K562 (cell line): ENCODE results near the gene SDCCAG8. TPM values are rescaled to one million over a fixed set of nuclear protein-coding genes. Genes with fewer than 3 reads are reported as not detected.

Experiments used
- ATF7 ChIP-seq: fragments of 450-650 bp; IDR thresholded peaks from 2 replicates; pipeline ENCODE4 v1.7.1; 2014; ENCODE audit warnings: mild to moderate bottlenecking, moderate library complexity
- CTBP1 ChIP-seq: fragments of 450-650 bp; IDR thresholded peaks from 2 replicates; pipeline ENCODE4 v1.6.1; 2016; ENCODE audit warnings: borderline replicate concordance
- HSF4 ChIP-seq: fragments of 250-450 bp; sonication (Bioruptor Pico); IDR thresholded peaks from 2 replicates; pipeline ENCODE4 v2.1.2; 2022; ENCODE audit warnings: mild to moderate bottlenecking, moderate library complexity, borderline replicate concordance
- MXI1 ChIP-seq: IDR thresholded peaks from 2 replicates; pipeline ENCODE4 v1.6.1; 2011; ENCODE audit warnings: low read depth, mild to moderate bottlenecking, improper control_type of control experiment, low read length
- NEUROD1 ChIP-seq: fragments of 150-350 bp; IDR thresholded peaks from 2 replicates; pipeline ENCODE4 v1.6.1; 2014; ENCODE audit warnings: borderline replicate concordance, low read length, low read depth; ENCODE audit not compliant: partially characterized antibody
- NR3C1 ChIP-seq: sonication (generic); formaldehyde crosslinking; IDR thresholded peaks from 2 replicates; pipeline ENCODE4 v1.8.1; 2022; ENCODE audit warnings: missing genetic modification reagents
- ZNF785 ChIP-seq: fragments of 250-450 bp; sonication (Bioruptor Pico); IDR thresholded peaks from 2 replicates; pipeline ENCODE4 v1.4.0; 2020; ENCODE audit warnings: mild to moderate bottlenecking
- polyA plus RNA-seq, 8 experiments: library from polyadenylated mRNA; depleted of rRNA in 4 of 8; stranded (reverse) in 5 of 8; unstranded in 3 of 8; fragments of >200 nt; fragmentation: Nextera tagmentation in 2 of 8; fragmentation: Illumina TruSeq in 1 of 8; extraction: Ambion mirVana in 2 of 8; extraction: Trizol in 1 of 8; gene quantifications; 2 replicates each; pipeline versions ENCODE4 v1.2.1 to v1.2.3, GENCODE V29; 2011 to 2014; ENCODE audit warnings: inconsistent platforms in 1 of 8, missing spikeins in 1 of 8
- total RNA-seq, 7 experiments: library from RNA; depleted of rRNA in 6 of 7; stranded (reverse); fragments of >200 nt in 6 of 7; fragmentation: Illumina TruSeq in 2 of 7; extraction: Trizol in 2 of 7; gene quantifications; 2 replicates each; pipeline versions ENCODE4 v1.2.1 to v1.2.3, GENCODE V29; 2011 to 2021; ENCODE audit warnings: low replicate concordance in 1 of 7
- TF ChIP-seq, protein P1 (sequence below): fragments of 250-450 bp; sonication (Bioruptor Pico); IDR thresholded peaks from 2 replicates; pipeline ENCODE4 v1.8.0; 2021; ENCODE audit warnings: moderate library complexity, mild to moderate bottlenecking, inconsistent platforms
- TF ChIP-seq, protein P2 (sequence below), 2 experiments: fragments of 450-650 bp; formaldehyde crosslinking in 1 of 2; IDR thresholded peaks; 2 replicates each; pipeline versions ENCODE4 v1.4.0 to v1.6.1; 2014 to 2020; ENCODE audit warnings: mild to moderate bottlenecking in 2 of 2, borderline replicate concordance in 1 of 2, low read depth in 1 of 2

Gene SDCCAG8
- total and polyA plus RNA-seq, 9 of the 15 experiments (the other 6 are each of a cell fraction or from before 2014, with no cell fraction given), result 17.9 to 36.7 (median 25.4) TPM

DNA sequence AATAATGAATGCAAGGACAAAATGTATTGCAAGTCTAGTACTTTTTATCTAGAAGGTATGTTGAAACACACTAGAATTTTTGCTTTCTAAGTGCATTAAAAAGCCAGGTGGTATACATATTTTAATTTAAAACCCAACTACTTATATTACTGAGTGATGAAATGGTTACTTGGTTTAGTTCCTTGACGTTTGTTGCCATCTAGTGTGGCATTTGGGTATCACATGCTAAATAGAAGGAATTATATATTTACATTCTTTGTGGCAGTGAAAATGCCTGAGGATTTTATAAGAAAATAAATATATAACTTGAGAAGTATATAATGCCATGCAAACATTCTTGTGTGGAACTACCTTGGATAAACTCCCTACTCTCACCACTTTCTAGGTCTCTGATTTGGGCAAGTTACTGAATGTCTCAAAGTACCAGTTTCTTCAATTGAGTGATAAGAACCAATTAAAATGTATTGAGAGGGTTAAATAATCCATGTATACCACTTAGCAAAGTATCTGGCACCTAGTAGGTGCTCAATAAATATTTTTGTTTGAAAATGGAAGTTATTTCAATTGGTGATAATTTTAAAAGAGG lies 69.6 kb downstream of the SDCCAG8 start (continued):
- TF ChIP-seq, protein P1, sequence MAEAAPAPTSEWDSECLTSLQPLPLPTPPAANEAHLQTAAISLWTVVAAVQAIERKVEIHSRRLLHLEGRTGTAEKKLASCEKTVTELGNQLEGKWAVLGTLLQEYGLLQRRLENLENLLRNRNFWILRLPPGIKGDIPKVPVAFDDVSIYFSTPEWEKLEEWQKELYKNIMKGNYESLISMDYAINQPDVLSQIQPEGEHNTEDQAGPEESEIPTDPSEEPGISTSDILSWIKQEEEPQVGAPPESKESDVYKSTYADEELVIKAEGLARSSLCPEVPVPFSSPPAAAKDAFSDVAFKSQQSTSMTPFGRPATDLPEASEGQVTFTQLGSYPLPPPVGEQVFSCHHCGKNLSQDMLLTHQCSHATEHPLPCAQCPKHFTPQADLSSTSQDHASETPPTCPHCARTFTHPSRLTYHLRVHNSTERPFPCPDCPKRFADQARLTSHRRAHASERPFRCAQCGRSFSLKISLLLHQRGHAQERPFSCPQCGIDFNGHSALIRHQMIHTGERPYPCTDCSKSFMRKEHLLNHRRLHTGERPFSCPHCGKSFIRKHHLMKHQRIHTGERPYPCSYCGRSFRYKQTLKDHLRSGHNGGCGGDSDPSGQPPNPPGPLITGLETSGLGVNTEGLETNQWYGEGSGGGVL (CRISPR knock-in tag), result no peak
- TF ChIP-seq MXI1 (no peak), ATF7 (no peak), ZNF785 (no peak), CTBP1 (no peak), HSF4 (CRISPR knock-in tag) (no peak), NEUROD1 (no peak), NR3C1 (CRISPR knock-in tag) (no peak)
- TF ChIP-seq, protein P2, sequence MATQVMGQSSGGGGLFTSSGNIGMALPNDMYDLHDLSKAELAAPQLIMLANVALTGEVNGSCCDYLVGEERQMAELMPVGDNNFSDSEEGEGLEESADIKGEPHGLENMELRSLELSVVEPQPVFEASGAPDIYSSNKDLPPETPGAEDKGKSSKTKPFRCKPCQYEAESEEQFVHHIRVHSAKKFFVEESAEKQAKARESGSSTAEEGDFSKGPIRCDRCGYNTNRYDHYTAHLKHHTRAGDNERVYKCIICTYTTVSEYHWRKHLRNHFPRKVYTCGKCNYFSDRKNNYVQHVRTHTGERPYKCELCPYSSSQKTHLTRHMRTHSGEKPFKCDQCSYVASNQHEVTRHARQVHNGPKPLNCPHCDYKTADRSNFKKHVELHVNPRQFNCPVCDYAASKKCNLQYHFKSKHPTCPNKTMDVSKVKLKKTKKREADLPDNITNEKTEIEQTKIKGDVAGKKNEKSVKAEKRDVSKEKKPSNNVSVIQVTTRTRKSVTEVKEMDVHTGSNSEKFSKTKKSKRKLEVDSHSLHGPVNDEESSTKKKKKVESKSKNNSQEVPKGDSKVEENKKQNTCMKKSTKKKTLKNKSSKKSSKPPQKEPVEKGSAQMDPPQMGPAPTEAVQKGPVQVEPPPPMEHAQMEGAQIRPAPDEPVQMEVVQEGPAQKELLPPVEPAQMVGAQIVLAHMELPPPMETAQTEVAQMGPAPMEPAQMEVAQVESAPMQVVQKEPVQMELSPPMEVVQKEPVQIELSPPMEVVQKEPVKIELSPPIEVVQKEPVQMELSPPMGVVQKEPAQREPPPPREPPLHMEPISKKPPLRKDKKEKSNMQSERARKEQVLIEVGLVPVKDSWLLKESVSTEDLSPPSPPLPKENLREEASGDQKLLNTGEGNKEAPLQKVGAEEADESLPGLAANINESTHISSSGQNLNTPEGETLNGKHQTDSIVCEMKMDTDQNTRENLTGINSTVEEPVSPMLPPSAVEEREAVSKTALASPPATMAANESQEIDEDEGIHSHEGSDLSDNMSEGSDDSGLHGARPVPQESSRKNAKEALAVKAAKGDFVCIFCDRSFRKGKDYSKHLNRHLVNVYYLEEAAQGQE (IDR thresholded peaks at IDR 0.05; ENCODE audit: borderline replicate concordance), result peak; percentile 83; the same call in 1 of the 2 replicates
- TF ChIP-seq, protein P2 (CRISPR knock-in tag; IDR thresholded peaks at IDR 0.05; ENCODE audit: low read depth), result no peak
